Choroid plexus epithelial cell (primary cell): ENCODE results near the gene CDC25B.
"Not testable (repeated sequence)": the region's sequence is repeated elsewhere in the genome, so short reads cannot be mapped to it uniquely, and the experiment has no call there.

Experiments used
- DNase-seq: peaks from one replicate; pipeline ENCODE4 v3.0.0-alpha.2; 2010; ENCODE audit warnings: low read depth
- H3K4me3 ChIP-seq: 2 replicates; pipeline ENCODE4 v1.5.1; 2011; ENCODE audit warnings: low read depth, mild to moderate bottlenecking, control low read depth, low read length, moderate library complexity
- TF ChIP-seq, protein P1 (sequence below): conservative IDR thresholded peaks from 2 replicates; pipeline ENCODE4 v1.5.1; 2011; ENCODE audit warnings: low read depth, mild to moderate bottlenecking, control low read depth, inconsistent platforms, low read length, moderate library complexity

CDC25B gene

DNA sequence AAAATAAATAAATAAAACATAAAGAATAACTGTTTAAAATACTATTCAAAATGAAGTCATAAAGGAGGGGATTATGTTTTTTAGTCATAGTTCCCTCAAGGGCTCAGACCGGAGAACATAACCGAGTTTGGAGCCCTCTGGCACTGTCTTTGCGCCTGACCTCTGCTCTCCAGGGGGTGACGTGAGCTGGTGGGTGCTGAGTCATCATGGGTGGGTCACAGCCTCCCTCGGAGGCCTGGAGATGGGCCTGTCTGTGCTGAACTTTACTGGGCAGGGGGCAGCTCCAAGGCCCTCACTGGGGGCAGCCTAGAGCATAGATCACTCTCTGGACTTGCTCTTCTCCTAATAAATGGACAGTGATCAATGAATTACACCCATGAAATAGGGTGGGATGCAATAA, 47.4 kb downstream of the CDC25B start:
- no peak overlapping the region for H3K4me3 ChIP-seq
- DNase-seq = peak; percentile 76
- TF ChIP-seq, protein P1, sequence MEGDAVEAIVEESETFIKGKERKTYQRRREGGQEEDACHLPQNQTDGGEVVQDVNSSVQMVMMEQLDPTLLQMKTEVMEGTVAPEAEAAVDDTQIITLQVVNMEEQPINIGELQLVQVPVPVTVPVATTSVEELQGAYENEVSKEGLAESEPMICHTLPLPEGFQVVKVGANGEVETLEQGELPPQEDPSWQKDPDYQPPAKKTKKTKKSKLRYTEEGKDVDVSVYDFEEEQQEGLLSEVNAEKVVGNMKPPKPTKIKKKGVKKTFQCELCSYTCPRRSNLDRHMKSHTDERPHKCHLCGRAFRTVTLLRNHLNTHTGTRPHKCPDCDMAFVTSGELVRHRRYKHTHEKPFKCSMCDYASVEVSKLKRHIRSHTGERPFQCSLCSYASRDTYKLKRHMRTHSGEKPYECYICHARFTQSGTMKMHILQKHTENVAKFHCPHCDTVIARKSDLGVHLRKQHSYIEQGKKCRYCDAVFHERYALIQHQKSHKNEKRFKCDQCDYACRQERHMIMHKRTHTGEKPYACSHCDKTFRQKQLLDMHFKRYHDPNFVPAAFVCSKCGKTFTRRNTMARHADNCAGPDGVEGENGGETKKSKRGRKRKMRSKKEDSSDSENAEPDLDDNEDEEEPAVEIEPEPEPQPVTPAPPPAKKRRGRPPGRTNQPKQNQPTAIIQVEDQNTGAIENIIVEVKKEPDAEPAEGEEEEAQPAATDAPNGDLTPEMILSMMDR = no peak

GRCh38 chr20:3843990-3844619, 48.0 kb downstream of the CDC25B start:
- DNase-seq, H3K4me3 ChIP-seq: not testable (repeated sequence)

- no peak for DNase-seq
- H3K4me3 ChIP-seq = peak overlapping the region; percentile 96
- TF ChIP-seq, protein P1 = no peak
These were observed 50.2 kb downstream of the CDC25B start for GRCh38 chr20:3846378-3846739.

DNA sequence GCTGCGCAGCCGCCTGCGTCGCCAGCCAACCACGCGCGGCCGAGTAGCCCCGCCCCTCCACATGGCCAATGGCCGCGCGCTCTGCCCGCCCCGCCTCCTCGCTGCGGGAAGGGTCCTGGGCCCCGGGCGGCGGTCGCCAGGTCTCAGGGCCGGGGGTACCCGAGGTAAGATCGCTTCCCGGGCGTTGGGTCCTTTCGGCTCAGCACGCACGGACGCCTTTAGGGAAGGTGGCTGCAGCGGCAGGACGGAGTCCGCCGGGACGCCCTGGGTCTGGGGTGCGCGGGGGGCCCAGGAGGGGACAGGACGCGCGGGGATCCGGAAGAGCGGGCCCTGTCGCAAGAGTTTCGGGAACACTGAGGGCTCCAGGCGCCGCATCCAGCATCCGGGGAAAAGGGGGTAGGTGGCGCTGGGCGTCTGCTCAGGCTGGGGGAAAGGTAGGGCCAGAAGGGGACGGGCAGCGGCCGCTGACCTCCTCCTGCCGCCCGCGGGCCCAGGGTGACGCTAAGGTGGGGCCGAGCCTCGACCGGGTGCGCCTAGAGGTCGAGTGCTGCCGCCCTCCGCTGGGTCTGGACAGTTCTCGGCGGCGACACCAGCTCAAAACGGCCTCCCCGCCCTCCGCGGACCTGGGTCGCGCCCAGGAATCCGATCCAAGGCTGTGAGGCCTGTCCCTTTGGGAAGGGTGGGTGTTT, 50.8 kb downstream of the CDC25B start, which contains the start of gene MAVS:
TSS of gene MAVS (plus strand) at position 95 of the 689 bp plus-strand sequence. CDS start 7,791 bp downstream, outside the sequence.
- H3K4me3 ChIP-seq = peak within 1 kb of the TSS; percentile 96
- TF ChIP-seq, protein P1 = no peak
- DNase-seq = peak; percentile 73

- DNase-seq = peak; percentile 13
- peak overlapping the region; percentile 96 for H3K4me3 ChIP-seq
- TF ChIP-seq, protein P1 = no peak
These were observed 51.4 kb downstream of the CDC25B start for GRCh38 chr20:3847429-3847940.

DNA sequence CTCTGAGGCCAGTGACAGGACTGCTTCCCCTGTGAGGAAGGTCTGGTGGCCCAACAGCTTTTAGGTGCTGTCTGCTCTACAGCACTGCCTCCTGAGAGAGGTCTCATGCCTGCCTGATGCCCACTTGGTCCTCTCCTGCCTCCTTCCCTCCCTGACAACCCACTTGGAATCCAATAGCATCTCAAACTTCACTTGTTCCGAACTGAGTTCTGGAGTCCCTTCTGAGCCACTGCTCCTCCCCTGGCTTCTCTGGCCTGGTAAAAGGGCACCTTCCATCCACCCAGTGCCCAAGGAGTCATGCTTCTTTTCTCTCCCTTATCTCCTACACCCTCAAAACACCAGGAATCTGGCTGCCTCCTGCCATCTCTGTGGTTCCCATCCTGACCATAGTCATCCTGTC, 52.5 kb downstream of the CDC25B start:
- TF ChIP-seq, protein P1 = no peak
- no peak overlapping the region for H3K4me3 ChIP-seq
- DNase-seq = no peak

DNA sequence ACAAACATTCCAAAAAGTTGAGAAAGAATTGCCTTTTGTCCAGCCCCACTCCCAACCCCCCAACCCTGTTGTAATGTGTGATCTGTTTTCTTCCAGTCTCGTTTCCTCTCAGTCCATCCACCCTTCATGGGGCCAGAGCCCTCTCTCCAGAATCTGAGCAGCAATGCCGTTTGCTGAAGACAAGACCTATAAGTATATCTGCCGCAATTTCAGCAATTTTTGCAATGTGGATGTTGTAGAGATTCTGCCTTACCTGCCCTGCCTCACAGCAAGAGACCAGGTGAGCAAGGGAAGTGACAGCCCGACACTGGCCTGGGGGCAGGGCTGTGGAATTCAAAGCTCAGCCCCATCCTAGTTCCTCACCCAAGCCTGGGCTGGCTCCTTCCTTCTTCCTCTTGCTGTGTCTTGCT, 58.4 kb downstream of the CDC25B start:
- no peak for DNase-seq
- TF ChIP-seq, protein P1 = no peak
- no peak overlapping the region for H3K4me3 ChIP-seq
